Thoracic aorta (tissue), 2 donors: ENCODE data around the gene EXOSC2. TPM values are rescaled to one million over a fixed set of nuclear protein-coding genes. Genes with fewer than 3 reads are reported as not detected.

Experiments
- ATAC-seq: fragments of 150-250 bp; one replicate; pipeline ENCODE4 v1.8.0; 2017; ENCODE audit warnings: low read depth; ENCODE audit not compliant: insufficient number of reproducible peaks, low FRiP score
- DNase-seq: peaks from one replicate; pipeline ENCODE4 v3.0.0-alpha.2; 2020; ENCODE audit warnings: low spot score
- H3K27ac ChIP-seq, 2 donors: fragments of 200-600 bp; sonication (generic); 1 replicate in 1 of 2; 2 replicates in 1 of 2; pipeline ENCODE4 v1.5.1; 2016; ENCODE audit warnings: mild to moderate bottlenecking in 2 of 2, moderate library complexity in 2 of 2
- H3K27me3 ChIP-seq: fragments of 200-600 bp; sonication (generic); replicated peaks from 2 replicates; pipeline ENCODE4 v1.6.0; 2016; ENCODE audit warnings: mild to moderate bottlenecking; ENCODE audit not compliant: insufficient read depth
- H3K36me3 ChIP-seq: fragments of 200-600 bp; sonication (generic); one replicate; pipeline ENCODE4 v1.5.1; 2016
- H3K4me1 ChIP-seq, 2 donors: fragments of 200-600 bp; sonication (generic); 1 replicate in 1 of 2; 2 replicates in 1 of 2; pipeline versions ENCODE4 v1.5.1 to v1.6.0; 2016; ENCODE audit warnings: low read depth in 2 of 2, mild to moderate bottlenecking in 1 of 2; ENCODE audit not compliant: control insufficient read depth in 1 of 2
- H3K4me3 ChIP-seq: fragments of 200-600 bp; sonication (generic); 2 replicates; pipeline ENCODE4 v1.5.1; 2016; ENCODE audit warnings: mild to moderate bottlenecking
- H3K9me3 ChIP-seq: fragments of 200-600 bp; sonication (generic); 2 replicates; pipeline ENCODE4 v1.5.1; 2016
- total RNA-seq, 2 donors: library from RNA; depleted of rRNA; stranded (reverse); fragments of >200 nt; gene quantifications; one replicate each; pipeline versions ENCODE4 v1.1.0 to v1.2.3, GENCODE V29; 2016
- TF ChIP-seq, protein P1 (sequence below): fragments of 200-600 bp; sonication (generic); IDR thresholded peaks from one replicate; pipeline ENCODE4 v1.5.1; 2019; ENCODE audit warnings: antibody characterized with exemption

The EXOSC2 gene
- total RNA-seq, 2 donors from 2014 or later: 12.3 to 33.3 TPM

DNA sequence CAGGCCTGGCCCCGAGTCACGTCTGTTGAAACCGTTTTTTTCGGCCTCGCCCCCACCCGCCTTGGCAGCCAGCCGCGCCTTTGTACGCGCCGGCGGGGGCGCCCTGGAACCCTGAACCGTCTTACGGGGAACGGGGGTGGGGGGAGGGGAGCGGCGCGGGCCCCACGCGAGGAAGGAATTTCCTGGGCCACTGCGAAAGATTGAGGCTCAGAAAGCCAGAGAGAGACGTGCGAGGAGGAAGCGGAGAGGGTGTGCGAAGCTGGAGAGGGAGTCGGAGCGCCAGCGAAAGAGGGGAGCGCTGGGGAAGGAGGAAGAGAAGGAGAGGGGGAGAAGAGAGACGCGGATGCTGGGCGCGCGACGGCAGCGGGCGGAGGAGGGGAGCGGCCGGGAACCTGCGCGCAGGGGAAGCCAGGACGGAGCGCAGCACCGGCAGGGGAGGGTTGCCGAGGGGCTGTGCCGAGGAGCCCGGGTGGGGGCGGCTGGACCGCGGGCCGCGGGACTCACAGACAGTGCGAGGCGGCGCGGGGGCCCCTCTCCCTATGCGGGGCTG is 33.8 kb upstream of the EXOSC2 start:
- H3K4me3 ChIP-seq: no peak overlapping the region
- no peaks in the 10 kb centered on the region for H3K9me3 ChIP-seq
- TF ChIP-seq, protein P1, sequence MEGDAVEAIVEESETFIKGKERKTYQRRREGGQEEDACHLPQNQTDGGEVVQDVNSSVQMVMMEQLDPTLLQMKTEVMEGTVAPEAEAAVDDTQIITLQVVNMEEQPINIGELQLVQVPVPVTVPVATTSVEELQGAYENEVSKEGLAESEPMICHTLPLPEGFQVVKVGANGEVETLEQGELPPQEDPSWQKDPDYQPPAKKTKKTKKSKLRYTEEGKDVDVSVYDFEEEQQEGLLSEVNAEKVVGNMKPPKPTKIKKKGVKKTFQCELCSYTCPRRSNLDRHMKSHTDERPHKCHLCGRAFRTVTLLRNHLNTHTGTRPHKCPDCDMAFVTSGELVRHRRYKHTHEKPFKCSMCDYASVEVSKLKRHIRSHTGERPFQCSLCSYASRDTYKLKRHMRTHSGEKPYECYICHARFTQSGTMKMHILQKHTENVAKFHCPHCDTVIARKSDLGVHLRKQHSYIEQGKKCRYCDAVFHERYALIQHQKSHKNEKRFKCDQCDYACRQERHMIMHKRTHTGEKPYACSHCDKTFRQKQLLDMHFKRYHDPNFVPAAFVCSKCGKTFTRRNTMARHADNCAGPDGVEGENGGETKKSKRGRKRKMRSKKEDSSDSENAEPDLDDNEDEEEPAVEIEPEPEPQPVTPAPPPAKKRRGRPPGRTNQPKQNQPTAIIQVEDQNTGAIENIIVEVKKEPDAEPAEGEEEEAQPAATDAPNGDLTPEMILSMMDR: no peak
- no peak overlapping the region for H3K27ac ChIP-seq
- peaks cover 20% of the 10 kb centered on the region for H3K27me3 ChIP-seq
- H3K4me1 ChIP-seq: peaks cover 31 to 53% of the 10 kb centered on the region in 2 donors
- H3K36me3 ChIP-seq: no peaks in the 10 kb centered on the region
- DNase-seq (no peak), ATAC-seq (no peak)

DNA sequence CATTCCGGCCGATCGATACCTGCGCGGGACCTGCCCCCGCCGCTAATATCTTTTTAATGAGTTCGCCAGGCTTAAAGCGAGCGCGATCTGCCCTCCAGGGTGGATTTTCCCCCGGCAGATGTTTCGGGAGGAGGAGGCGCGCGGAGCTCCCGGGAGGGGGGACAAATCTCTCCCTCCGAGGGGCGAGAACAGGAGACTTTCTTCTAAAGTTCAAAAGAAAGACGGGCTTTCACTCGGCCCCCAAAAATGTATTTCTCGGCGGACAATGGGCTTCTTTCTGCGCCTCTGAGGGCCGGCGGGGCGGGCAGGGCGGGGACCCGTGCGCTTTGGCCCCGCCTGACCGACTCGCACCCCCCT is 33.3 kb upstream of the EXOSC2 start:
- Histone ChIP-seq H3K27me3 (peaks cover 20% of the 10 kb centered on the region), H3K36me3 (no peaks in the 10 kb centered on the region), H3K27ac (no peak overlapping the region), H3K4me3 (peak overlapping the region; percentile 69), H3K4me1 (peaks cover 35 to 57% of the 10 kb centered on the region in 2 donors), H3K9me3 (no peaks in the 10 kb centered on the region)
- TF ChIP-seq, protein P1: no peak
- ATAC-seq (no peak), DNase-seq (no peak)

DNA sequence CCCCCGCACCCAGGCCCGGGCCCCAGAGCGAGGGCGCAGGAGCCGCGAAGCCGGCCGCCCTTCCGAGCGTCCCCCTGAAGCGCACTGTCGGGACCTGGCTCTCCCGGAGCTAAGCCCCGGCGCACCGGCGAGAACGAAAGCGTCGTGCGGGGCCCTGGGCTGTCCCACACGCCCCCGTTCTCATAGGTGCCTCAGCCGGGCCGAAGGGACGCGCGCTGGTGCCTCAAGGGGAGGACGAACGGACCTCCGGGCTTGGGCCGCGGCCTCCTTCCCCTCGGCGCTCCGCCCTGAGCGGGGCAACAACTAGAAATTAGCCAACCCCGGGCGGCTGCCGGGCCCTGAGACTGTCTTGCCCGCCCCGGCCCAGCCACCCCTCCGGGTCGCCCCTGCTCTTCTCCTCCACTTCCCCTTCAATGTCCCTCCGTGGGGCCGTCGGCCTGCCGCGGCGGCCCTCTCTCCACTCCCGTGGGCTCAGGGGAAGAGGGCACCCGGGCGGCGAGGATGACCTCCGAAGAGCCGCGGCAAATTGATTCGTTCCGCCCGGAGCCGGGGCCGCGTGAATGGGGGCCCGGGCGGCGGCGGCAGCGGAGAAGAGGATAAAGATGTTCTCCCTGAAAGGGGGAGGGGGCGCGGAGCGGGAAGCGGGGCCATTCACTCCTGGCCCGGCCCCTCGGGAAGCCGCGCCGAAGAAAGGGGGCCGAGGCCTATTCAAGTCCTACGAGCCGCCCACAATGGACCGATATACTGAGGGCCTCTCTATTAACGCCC is 32.7 kb upstream of the EXOSC2 start:
- no peak for DNase-seq
- H3K36me3 ChIP-seq: no peaks in the 10 kb centered on the region
- H3K9me3 ChIP-seq: no peaks in the 10 kb centered on the region
- no peak overlapping the region for H3K27ac ChIP-seq
- peaks cover 40 to 62% of the 10 kb centered on the region in 2 donors for H3K4me1 ChIP-seq
- H3K27me3 ChIP-seq: peaks cover 20% of the 10 kb centered on the region
- TF ChIP-seq, protein P1: no peak
- H3K4me3 ChIP-seq: peak overlapping the region; percentile 69
- no peak for ATAC-seq

DNA sequence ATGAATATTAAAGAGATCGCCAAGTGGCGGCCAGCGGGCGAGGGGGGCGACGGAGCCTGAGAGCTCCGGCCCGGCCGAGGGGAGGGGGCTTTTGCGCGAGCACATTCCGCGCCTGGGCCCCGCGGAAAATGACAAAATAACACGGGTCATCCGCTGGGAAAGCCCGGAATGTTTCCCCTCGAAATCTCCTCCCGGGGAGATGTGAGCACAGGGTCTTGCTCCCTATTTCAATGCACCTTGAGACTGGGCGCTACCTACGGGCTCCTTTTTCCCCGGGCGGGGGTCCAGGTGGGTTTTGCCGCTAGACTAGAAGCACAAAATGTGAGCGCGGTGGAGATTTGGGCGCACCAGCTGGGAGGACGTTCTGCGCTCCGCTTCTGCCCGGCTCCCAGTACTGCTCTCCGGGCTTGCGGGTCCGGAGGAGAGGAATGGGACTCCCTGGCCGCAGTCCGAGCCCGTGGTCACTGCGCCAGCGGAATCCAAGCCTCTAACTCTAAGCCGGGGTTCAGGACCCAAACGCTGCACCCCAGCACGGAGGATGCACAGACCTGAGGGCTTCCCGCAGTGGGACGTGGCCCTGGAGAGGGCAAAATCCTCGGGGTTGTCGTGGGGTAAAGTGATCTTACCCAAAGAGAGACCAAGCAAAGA is 32.0 kb upstream of the EXOSC2 start:
- Histone ChIP-seq H3K4me1 (peaks cover 42 to 70% of the 10 kb centered on the region in 2 donors), H3K9me3 (no peaks in the 10 kb centered on the region), H3K27ac (no peak overlapping the region), H3K36me3 (no peaks in the 10 kb centered on the region), H3K27me3 (peaks cover 20% of the 10 kb centered on the region), H3K4me3 (peak overlapping the region; percentile 69)
- TF ChIP-seq, protein P1: no peak
- no peak for ATAC-seq
- no peak for DNase-seq
